Measurements from ENCODE around the gene TSC2. TPM values are rescaled to one million over a fixed set of nuclear protein-coding genes. Genes with fewer than 3 reads are reported as not detected.
A peak's percentile ranks its signal among the peaks of the same experiment; 100 is the strongest.

The TSC2 gene
- total and polyA plus RNA-seq, 2 of the 13 experiments (the other 11 are each of a cell fraction or from before 2014, with no cell fraction given): 19.6 to 40.4 TPM

DNA sequence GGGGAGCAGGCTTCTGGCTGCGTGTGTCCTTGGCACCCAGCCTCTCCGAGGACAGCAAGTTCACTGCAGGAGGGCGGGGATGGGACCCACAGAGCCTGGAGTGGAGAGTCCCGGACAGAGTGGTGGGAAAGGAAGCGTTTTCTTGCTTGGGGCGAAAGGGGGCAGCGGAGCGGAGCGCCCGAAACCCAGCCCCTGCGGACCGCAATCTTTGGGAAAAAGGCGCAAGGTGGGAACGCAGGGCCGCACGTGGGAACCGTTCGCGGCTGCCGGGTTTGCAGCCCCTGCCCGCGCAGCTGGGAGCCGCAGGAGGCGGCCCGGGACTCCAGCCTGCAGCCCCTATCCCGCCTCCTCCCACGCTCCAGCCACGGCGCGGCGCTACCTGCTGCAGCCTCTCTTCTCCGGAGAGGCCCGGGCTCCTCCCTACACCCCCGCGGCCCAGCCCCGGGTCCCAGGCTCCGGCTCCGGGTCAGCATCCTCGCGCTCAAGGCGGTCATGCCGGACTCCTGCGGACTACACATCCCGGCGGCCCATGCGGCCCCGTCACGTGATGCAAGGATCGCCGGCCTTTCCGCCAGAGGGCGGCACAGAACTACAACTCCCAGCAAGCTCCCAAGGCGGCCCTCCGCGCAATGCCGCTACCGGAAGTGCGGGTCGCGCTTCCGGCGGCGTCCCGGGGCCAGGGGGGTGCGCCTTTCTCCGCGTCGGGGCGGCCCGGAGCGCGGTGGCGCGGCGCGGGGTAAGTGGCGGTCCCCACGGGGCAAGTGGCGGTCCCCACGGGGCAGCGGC is at the start of gene TSC2, which contains the start of gene NTHL1 (continued):
- TF ChIP-seq, protein P1, sequence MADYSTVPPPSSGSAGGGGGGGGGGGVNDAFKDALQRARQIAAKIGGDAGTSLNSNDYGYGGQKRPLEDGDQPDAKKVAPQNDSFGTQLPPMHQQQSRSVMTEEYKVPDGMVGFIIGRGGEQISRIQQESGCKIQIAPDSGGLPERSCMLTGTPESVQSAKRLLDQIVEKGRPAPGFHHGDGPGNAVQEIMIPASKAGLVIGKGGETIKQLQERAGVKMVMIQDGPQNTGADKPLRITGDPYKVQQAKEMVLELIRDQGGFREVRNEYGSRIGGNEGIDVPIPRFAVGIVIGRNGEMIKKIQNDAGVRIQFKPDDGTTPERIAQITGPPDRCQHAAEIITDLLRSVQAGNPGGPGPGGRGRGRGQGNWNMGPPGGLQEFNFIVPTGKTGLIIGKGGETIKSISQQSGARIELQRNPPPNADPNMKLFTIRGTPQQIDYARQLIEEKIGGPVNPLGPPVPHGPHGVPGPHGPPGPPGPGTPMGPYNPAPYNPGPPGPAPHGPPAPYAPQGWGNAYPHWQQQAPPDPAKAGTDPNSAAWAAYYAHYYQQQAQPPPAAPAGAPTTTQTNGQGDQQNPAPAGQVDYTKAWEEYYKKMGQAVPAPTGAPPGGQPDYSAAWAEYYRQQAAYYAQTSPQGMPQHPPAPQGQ (CRISPR knock-in tag; IDR thresholded peaks at IDR 0.05; ENCODE audit: borderline replicate concordance): peak; percentile 74; the same call in 1 of the 2 replicates
- TF ChIP-seq ZNF746 (CRISPR knock-in tag; IDR thresholded peaks at IDR 0.05): no peak; the same call in 1 of the 2 replicates
- no peak for TF ChIP-seq ZFP62 (CRISPR knock-in tag; IDR thresholded peaks at IDR 0.05)
- TF ChIP-seq ZNF510 (CRISPR knock-in tag; IDR thresholded peaks at IDR 0.05; ENCODE audit: low read depth): no peak; the same call in 1 of the 2 replicates
- no peak for TF ChIP-seq SP5 (CRISPR knock-in tag; IDR thresholded peaks at IDR 0.05; ENCODE audit: borderline replicate concordance, low read depth)
- no peak for TF ChIP-seq KDM6A (CRISPR knock-in tag; IDR thresholded peaks at IDR 0.05; ENCODE audit: low read depth)
- TF ChIP-seq ZNF792 (CRISPR knock-in tag; IDR thresholded peaks at IDR 0.05): peak; percentile 0; the same call in 1 of the 2 replicates
- TF ChIP-seq SP2 (CRISPR knock-in tag; IDR thresholded peaks at IDR 0.05): peak; percentile 66
- TF ChIP-seq MYC (CRISPR knock-in tag; IDR thresholded peaks at IDR 0.05; ENCODE audit: borderline replicate concordance): peak; percentile 82; the same call in 1 of the 2 replicates
- TF ChIP-seq, protein P2, sequence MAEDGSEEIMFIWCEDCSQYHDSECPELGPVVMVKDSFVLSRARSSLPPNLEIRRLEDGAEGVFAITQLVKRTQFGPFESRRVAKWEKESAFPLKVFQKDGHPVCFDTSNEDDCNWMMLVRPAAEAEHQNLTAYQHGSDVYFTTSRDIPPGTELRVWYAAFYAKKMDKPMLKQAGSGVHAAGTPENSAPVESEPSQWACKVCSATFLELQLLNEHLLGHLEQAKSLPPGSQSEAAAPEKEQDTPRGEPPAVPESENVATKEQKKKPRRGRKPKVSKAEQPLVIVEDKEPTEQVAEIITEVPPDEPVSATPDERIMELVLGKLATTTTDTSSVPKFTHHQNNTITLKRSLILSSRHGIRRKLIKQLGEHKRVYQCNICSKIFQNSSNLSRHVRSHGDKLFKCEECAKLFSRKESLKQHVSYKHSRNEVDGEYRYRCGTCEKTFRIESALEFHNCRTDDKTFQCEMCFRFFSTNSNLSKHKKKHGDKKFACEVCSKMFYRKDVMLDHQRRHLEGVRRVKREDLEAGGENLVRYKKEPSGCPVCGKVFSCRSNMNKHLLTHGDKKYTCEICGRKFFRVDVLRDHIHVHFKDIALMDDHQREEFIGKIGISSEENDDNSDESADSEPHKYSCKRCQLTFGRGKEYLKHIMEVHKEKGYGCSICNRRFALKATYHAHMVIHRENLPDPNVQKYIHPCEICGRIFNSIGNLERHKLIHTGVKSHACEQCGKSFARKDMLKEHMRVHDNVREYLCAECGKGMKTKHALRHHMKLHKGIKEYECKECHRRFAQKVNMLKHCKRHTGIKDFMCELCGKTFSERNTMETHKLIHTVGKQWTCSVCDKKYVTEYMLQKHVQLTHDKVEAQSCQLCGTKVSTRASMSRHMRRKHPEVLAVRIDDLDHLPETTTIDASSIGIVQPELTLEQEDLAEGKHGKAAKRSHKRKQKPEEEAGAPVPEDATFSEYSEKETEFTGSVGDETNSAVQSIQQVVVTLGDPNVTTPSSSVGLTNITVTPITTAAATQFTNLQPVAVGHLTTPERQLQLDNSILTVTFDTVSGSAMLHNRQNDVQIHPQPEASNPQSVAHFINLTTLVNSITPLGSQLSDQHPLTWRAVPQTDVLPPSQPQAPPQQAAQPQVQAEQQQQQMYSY (CRISPR knock-in tag; IDR thresholded peaks at IDR 0.05): peak; percentile 83
- peak; percentile 18; the same call in 1 of the 2 replicates for TF ChIP-seq ZNF567 (CRISPR knock-in tag; IDR thresholded peaks at IDR 0.05; ENCODE audit: borderline replicate concordance)
- TF ChIP-seq MZF1 (CRISPR knock-in tag; IDR thresholded peaks at IDR 0.05; ENCODE audit: borderline replicate concordance): 0 out of 2 replicates have a peak, but pooled peaks have one; percentile 19
- TF ChIP-seq ZNF670 (CRISPR knock-in tag; IDR thresholded peaks at IDR 0.05; ENCODE audit: borderline replicate concordance): peak; percentile 67; the same call in 1 of the 2 replicates
- no peak for TF ChIP-seq PRPF4 (IDR thresholded peaks at IDR 0.05; ENCODE audit: low read depth, low read length, poor library complexity, severe bottlenecking)
- no peak for TF ChIP-seq ZNF83 (CRISPR knock-in tag; IDR thresholded peaks at IDR 0.05; ENCODE audit: borderline replicate concordance)
- TF ChIP-seq, protein P3, sequence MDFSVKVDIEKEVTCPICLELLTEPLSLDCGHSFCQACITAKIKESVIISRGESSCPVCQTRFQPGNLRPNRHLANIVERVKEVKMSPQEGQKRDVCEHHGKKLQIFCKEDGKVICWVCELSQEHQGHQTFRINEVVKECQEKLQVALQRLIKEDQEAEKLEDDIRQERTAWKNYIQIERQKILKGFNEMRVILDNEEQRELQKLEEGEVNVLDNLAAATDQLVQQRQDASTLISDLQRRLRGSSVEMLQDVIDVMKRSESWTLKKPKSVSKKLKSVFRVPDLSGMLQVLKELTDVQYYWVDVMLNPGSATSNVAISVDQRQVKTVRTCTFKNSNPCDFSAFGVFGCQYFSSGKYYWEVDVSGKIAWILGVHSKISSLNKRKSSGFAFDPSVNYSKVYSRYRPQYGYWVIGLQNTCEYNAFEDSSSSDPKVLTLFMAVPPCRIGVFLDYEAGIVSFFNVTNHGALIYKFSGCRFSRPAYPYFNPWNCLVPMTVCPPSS (IDR thresholded peaks at IDR 0.05): no peak
- TF ChIP-seq, protein P4, sequence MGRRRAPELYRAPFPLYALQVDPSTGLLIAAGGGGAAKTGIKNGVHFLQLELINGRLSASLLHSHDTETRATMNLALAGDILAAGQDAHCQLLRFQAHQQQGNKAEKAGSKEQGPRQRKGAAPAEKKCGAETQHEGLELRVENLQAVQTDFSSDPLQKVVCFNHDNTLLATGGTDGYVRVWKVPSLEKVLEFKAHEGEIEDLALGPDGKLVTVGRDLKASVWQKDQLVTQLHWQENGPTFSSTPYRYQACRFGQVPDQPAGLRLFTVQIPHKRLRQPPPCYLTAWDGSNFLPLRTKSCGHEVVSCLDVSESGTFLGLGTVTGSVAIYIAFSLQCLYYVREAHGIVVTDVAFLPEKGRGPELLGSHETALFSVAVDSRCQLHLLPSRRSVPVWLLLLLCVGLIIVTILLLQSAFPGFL (CRISPR knock-in tag; IDR thresholded peaks at IDR 0.05): no peak
- TF ChIP-seq IKZF1 (IDR thresholded peaks at IDR 0.05): no peak
- peak; percentile 52; the same call in 1 of the 2 replicates for TF ChIP-seq ZNF556 (CRISPR knock-in tag; IDR thresholded peaks at IDR 0.05; ENCODE audit: borderline replicate concordance)
- TF ChIP-seq PLRG1 (conservative IDR thresholded peaks at IDR 0.05): no peak
- TF ChIP-seq, protein P5, sequence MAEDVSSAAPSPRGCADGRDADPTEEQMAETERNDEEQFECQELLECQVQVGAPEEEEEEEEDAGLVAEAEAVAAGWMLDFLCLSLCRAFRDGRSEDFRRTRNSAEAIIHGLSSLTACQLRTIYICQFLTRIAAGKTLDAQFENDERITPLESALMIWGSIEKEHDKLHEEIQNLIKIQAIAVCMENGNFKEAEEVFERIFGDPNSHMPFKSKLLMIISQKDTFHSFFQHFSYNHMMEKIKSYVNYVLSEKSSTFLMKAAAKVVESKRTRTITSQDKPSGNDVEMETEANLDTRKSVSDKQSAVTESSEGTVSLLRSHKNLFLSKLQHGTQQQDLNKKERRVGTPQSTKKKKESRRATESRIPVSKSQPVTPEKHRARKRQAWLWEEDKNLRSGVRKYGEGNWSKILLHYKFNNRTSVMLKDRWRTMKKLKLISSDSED (CRISPR knock-in tag; IDR thresholded peaks at IDR 0.05): no peak
